H1 (cell line): ENCODE measurements around the gene MEP1B. TPM values are rescaled to one million over a fixed set of nuclear protein-coding genes. Genes with fewer than 3 reads are reported as not detected.

Experiments used
- CTCF ChIA-PET: fragments of 300-600 bp; sonication (Branson Sonifier 250); formaldehyde crosslinking; loops from one replicate; lab custom pipeline; 2021; ENCODE audit not compliant: partially characterized antibody; lab: Charles Lee
- POLR2A ChIA-PET: fragments of 300-600 bp; sonication (Branson Sonifier 250); formaldehyde crosslinking; loops from one replicate; lab custom pipeline; 2021; ENCODE audit warnings: inconsistent platforms; ENCODE audit not compliant: partially characterized antibody; lab: Charles Lee
- DNase-seq, 2 experiments: peaks; one replicate each; pipeline versions ENCODE4 v3.0.0 to v3.0.0-alpha.2; 2010 to 2022; ENCODE audit warnings: low spot score in 2 of 2, low read depth in 1 of 2, mixed read lengths in 1 of 2
- FAIRE-seq: peaks from 2 replicates; lab custom pipeline; 2011; peaks lifted over from hg19 to GRCh38; lab: Jason Lieb, UNC
- H2AFZ ChIP-seq: 2 replicates; pipeline ENCODE4 v1.8.1; 2012; ENCODE audit warnings: low read length, inconsistent platforms
- H2AK5ac ChIP-seq: 2 replicates; pipeline ENCODE4 v1.6.1; 2013; ENCODE audit warnings: low read depth, low read length
- H2BK120ac ChIP-seq: replicated peaks from 2 replicates; pipeline ENCODE3; 2013; ENCODE audit warnings: low read depth, low read length, inconsistent platforms
- H2BK12ac ChIP-seq: 2 replicates; pipeline ENCODE4 v1.6.1; 2013; ENCODE audit warnings: low read depth, low read length
- H2BK15ac ChIP-seq: 2 replicates; pipeline ENCODE4 v1.6.1; 2013; ENCODE audit warnings: low read length
- H2BK20ac ChIP-seq: 2 replicates; pipeline ENCODE4 v1.6.1; 2013; ENCODE audit warnings: low read length
- H2BK5ac ChIP-seq: 2 replicates; pipeline ENCODE4 v1.6.1; 2013; ENCODE audit warnings: low read depth, low read length
- H3K14ac ChIP-seq: 2 replicates; pipeline ENCODE4 v1.6.1; 2013; ENCODE audit warnings: inconsistent platforms; ENCODE audit not compliant: insufficient read length
- H3K18ac ChIP-seq: 2 replicates; pipeline ENCODE4 v1.6.1; 2013; ENCODE audit warnings: low read length; ENCODE audit errors: extremely low read depth
- H3K23ac ChIP-seq: 2 replicates; pipeline ENCODE4 v1.6.1; 2013; ENCODE audit warnings: inconsistent platforms; ENCODE audit not compliant: insufficient read length
- H3K23me2 ChIP-seq: 2 replicates; pipeline ENCODE4 v1.6.1; 2013; ENCODE audit warnings: low read depth, low read length
- H3K27ac ChIP-seq: 2 replicates; pipeline ENCODE4 v1.6.1; 2011; ENCODE audit warnings: low read depth, low read length, inconsistent platforms
- H3K27me3 ChIP-seq, 4 experiments: replicated peaks in 1 of 4; 1 replicate in 1 of 4; 2 replicates in 3 of 4; pipeline versions ENCODE4 v1.6.1 to v1.8.1; 2011 to 2013; ENCODE audit warnings: low read length in 3 of 4, mild to moderate bottlenecking in 3 of 4, inconsistent platforms in 2 of 4, mixed read lengths in 2 of 4, moderate library complexity in 1 of 4; ENCODE audit not compliant: control insufficient read depth in 3 of 4, insufficient read depth in 3 of 4; ENCODE audit errors: extremely low read depth in 1 of 4
- H3K36me3 ChIP-seq, 4 experiments: 2 replicates each; pipeline versions ENCODE4 v1.6.1 to v1.8.1; 2011 to 2013; ENCODE audit warnings: mild to moderate bottlenecking in 4 of 4, low read length in 3 of 4, moderate library complexity in 2 of 4, control low read depth in 1 of 4, inconsistent platforms in 1 of 4; ENCODE audit not compliant: insufficient read depth in 4 of 4, control insufficient read depth in 2 of 4
- H3K4ac ChIP-seq: replicated peaks from 2 replicates; pipeline ENCODE3; 2013; ENCODE audit warnings: low read length, low read depth, mixed read lengths, inconsistent platforms; ENCODE audit not compliant: insufficient read length
- H3K4me1 ChIP-seq, 4 experiments: replicated peaks in 1 of 4; 1 replicate in 1 of 4; 2 replicates in 3 of 4; pipeline versions ENCODE4 v1.6.1 to v1.8.1; 2011 to 2013; ENCODE audit warnings: low read length in 3 of 4, inconsistent platforms in 2 of 4, mixed read lengths in 1 of 4; ENCODE audit not compliant: insufficient read depth in 4 of 4, control insufficient read depth in 3 of 4
- H3K4me2 ChIP-seq, 2 experiments: 2 replicates each; pipeline versions ENCODE4 v1.6.1 to v1.8.1; 2011 to 2013; ENCODE audit warnings: low read depth in 2 of 2, low read length in 2 of 2, control low read depth in 1 of 2, inconsistent platforms in 1 of 2, mild to moderate bottlenecking in 1 of 2; ENCODE audit not compliant: insufficient read depth in 1 of 2
- H3K4me3 ChIP-seq, 4 experiments: fragments of 200-600, 300-600 bp in 1 of 4; sonication (generic), shearing (Covaris generic), sonication (Bioruptor Twin) in 1 of 4; 2 replicates each; pipeline versions ENCODE4 v1.5.1 to v1.8.1; 2011 to 2016; ENCODE audit warnings: low read length in 4 of 4, low read depth in 3 of 4, control low read depth in 2 of 4, inconsistent platforms in 2 of 4, mild to moderate bottlenecking in 2 of 4, mixed read lengths in 1 of 4, moderate library complexity in 1 of 4; ENCODE audit not compliant: insufficient read depth in 2 of 4; ENCODE audit errors: extremely low read depth in 1 of 4
- H3K56ac ChIP-seq: replicated peaks from 2 replicates; pipeline ENCODE3; 2013; ENCODE audit warnings: low read depth, mild to moderate bottlenecking, mixed read lengths, low read length, inconsistent platforms; ENCODE audit not compliant: insufficient read length
- H3K79me1 ChIP-seq: 2 replicates; pipeline ENCODE4 v1.6.1; 2013; ENCODE audit warnings: low read depth, low read length, control low read depth
- H3K79me2 ChIP-seq, 2 experiments: 2 replicates each; pipeline versions ENCODE4 v1.6.1 to v1.8.1; 2012 to 2013; ENCODE audit warnings: low read length in 2 of 2, mild to moderate bottlenecking in 2 of 2, inconsistent platforms in 1 of 2; ENCODE audit not compliant: insufficient read depth in 2 of 2, control insufficient read depth in 1 of 2
- H3K9ac ChIP-seq, 4 experiments: replicated peaks in 1 of 4; 1 replicate in 1 of 4; 2 replicates in 3 of 4; pipeline versions ENCODE4 v1.6.1 to v1.8.1; 2011 to 2013; ENCODE audit warnings: low read depth in 3 of 4, low read length in 3 of 4, control low read depth in 2 of 4, mild to moderate bottlenecking in 2 of 4, moderate library complexity in 2 of 4, inconsistent platforms in 1 of 4; ENCODE audit errors: extremely low read depth in 1 of 4
- H3K9me3 ChIP-seq, 2 experiments: 2 replicates each; pipeline versions ENCODE4 v1.6.1 to v1.8.1; 2012 to 2013; ENCODE audit warnings: mild to moderate bottlenecking in 2 of 2, moderate library complexity in 2 of 2, control low read depth in 1 of 2, inconsistent platforms in 1 of 2, low read depth in 1 of 2, low read length in 1 of 2, mixed read lengths in 1 of 2; ENCODE audit not compliant: insufficient read depth in 2 of 2
- H4K20me1 ChIP-seq, 2 experiments: replicated peaks in 1 of 2; 2 replicates each; pipeline versions ENCODE3 to v1.8.1; 2011 to 2013; ENCODE audit warnings: inconsistent platforms in 2 of 2, low read length in 2 of 2, mild to moderate bottlenecking in 1 of 2; ENCODE audit not compliant: insufficient read depth in 2 of 2, control insufficient read depth in 1 of 2
- H4K5ac ChIP-seq: 2 replicates; pipeline ENCODE4 v1.6.1; 2013; ENCODE audit warnings: low read length, low read depth, mixed read lengths, inconsistent platforms; ENCODE audit not compliant: insufficient read length
- H4K8ac ChIP-seq: 2 replicates; pipeline ENCODE4 v1.8.0; 2013; ENCODE audit warnings: mild to moderate bottlenecking, moderate library complexity, low read length, inconsistent platforms; ENCODE audit not compliant: insufficient read depth; ENCODE audit errors: extremely low read depth
- H4K91ac ChIP-seq: replicated peaks from 2 replicates; pipeline ENCODE3; 2013; ENCODE audit warnings: low read length, mixed read lengths, inconsistent platforms; ENCODE audit not compliant: insufficient read length
- BACH1 ChIP-seq: IDR thresholded peaks from 2 replicates; pipeline ENCODE4 v1.6.1; 2012; ENCODE audit warnings: low read length, improper control_type of control experiment
- CTBP2 ChIP-seq: IDR thresholded peaks from 2 replicates; pipeline ENCODE4 v1.7.0; 2011; ENCODE audit warnings: borderline replicate concordance, mild to moderate bottlenecking, moderate library complexity, mixed read lengths, low read length; ENCODE audit not compliant: insufficient read depth, insufficient read length
- EZH2 ChIP-seq: fragments of 200-600 bp; sonication (generic); IDR thresholded peaks from 2 replicates; pipeline ENCODE4 v1.7.1; 2012; ENCODE audit warnings: low read depth, mild to moderate bottlenecking, moderate library complexity, low read length, inconsistent platforms; ENCODE audit not compliant: severe bottlenecking
- JUN ChIP-seq: IDR thresholded peaks from 2 replicates; pipeline ENCODE4 v1.6.1; 2011; ENCODE audit warnings: low read depth, mild to moderate bottlenecking, improper control_type of control experiment, low read length
- ZNF274 ChIP-seq: IDR thresholded peaks from 2 replicates; pipeline ENCODE4 v1.7.0; 2012; ENCODE audit warnings: low read length, borderline replicate concordance; ENCODE audit errors: extremely low read depth
- WGBS, 2 experiments: shearing (Covaris generic) in 1 of 2; methylation state at CpG; one replicate each; pipeline versions ENCODE4 v1.1.6 to v1.1.7; 2013 to 2015; ENCODE audit warnings: low lambda C conversion rate in 2 of 2, mixed read lengths in 2 of 2, inconsistent platforms in 1 of 2, low coverage in 1 of 2, missing lambda C conversion rate in 1 of 2; ENCODE audit not compliant: insufficient replicate concordance in 2 of 2, insufficient coverage in 1 of 2, insufficient read length in 1 of 2; ENCODE audit errors: extremely low coverage in 1 of 2, missing lambda C conversion rate in 1 of 2; 5-methylcytosine and 5-hydroxymethylcytosine counted together
- polyA plus RNA-seq, 7 experiments: library from polyadenylated mRNA; depleted of rRNA in 3 of 7; stranded (reverse) in 5 of 7; unstranded in 2 of 7; fragments of >200 nt in 5 of 7; fragments of 200-250 nt in 2 of 7; gene quantifications; 1 replicate in 5 of 7; 2 replicates in 1 of 7; 4 replicates in 1 of 7; pipeline versions ENCODE4 v1.2.1 to v1.2.3, GENCODE V29; 2011 to 2013; ENCODE audit warnings: missing spikeins in 2 of 7, mixed read lengths in 2 of 7
- total RNA-seq: library from RNA; stranded (reverse); fragmentation: NEBNext Ultra II Directional; extraction: Animal tissue kit (Norgen Biotek cat#: 25700); gene quantifications from 2 replicates; pipeline ENCODE4 v1.2.1, GENCODE V29; 2021

MEP1B gene
- total and polyA plus RNA-seq, 2 of the 8 experiments (the other 6 are each of a cell fraction or from before 2014, with no cell fraction given) = not detected

- Histone ChIP-seq H2BK120ac (no peak overlapping the region), H3K14ac (no peak overlapping the region), H3K4ac (no peak overlapping the region), H3K9ac (no peak overlapping the region), H3K4me3 (no peak overlapping the region), H3K23me2 (no peaks in the 10 kb centered on the region), H2BK12ac (no peak overlapping the region), H4K8ac (no peak overlapping the region), H3K79me1 (no peaks in the 10 kb centered on the region), H3K27me3 (no peaks in the 10 kb centered on the region), H4K20me1 (no peaks in the 10 kb centered on the region), H2BK5ac (no peak overlapping the region), H2AK5ac (no peak overlapping the region), H3K18ac (no peak overlapping the region), H3K4me2 (no peak overlapping the region), H2BK15ac (no peak overlapping the region), H3K79me2 (no peaks in the 10 kb centered on the region), H2AFZ (no peak overlapping the region), H3K27ac (no peak overlapping the region), H4K91ac (no peak overlapping the region), H2BK20ac (no peak overlapping the region), H3K36me3 (no peaks in the 10 kb centered on the region), H3K23ac (no peak overlapping the region), H3K4me1 (no peaks in the 10 kb centered on the region), H4K5ac (no peak overlapping the region), H3K9me3 (no peaks in the 10 kb centered on the region), H3K56ac (no peak overlapping the region)
- 84% methylated on average over 2 of the region's 2 CpGs; no CpG with 5 or more reads in 1 of the 2 experiments for WGBS, 2 experiments
- no peak for TF ChIP-seq CTBP2
- no peak for TF ChIP-seq JUN
- no peak for TF ChIP-seq BACH1
- TF ChIP-seq EZH2 = no peak
- no peak for TF ChIP-seq ZNF274
- ChIA-PET CTCF (no interaction called here), POLR2A (no interaction called here)
- FAIRE-seq = no peak
- no peak for DNase-seq
These were observed 26.6 kb downstream of the MEP1B start for GRCh38 chr18:32216390-32216789.
